Nephron (organoid): ENCODE results near the gene MYLK.

Experiments used
- H3K27ac Mint-ChIP-seq, 3 experiments: 2 replicates each; pipeline ENCODE4 v1.8.0; 2020; ENCODE audit warnings: mixed read lengths in 3 of 3, mild to moderate bottlenecking in 2 of 3, moderate library complexity in 1 of 3
- H3K27me3 Mint-ChIP-seq: 2 replicates; pipeline ENCODE4 v1.8.0; 2021; ENCODE audit warnings: low read depth, mild to moderate bottlenecking, moderate library complexity, mixed read lengths
- H3K36me3 Mint-ChIP-seq: 2 replicates; pipeline ENCODE4 v1.8.0; 2020; ENCODE audit warnings: low read depth, mixed read lengths
- H3K4me1 Mint-ChIP-seq: 2 replicates; pipeline ENCODE4 v1.8.0; 2020; ENCODE audit warnings: mixed read lengths
- H3K4me3 Mint-ChIP-seq, 3 experiments: 2 replicates each; pipeline ENCODE4 v1.8.0; 2020; ENCODE audit warnings: mild to moderate bottlenecking in 3 of 3, mixed read lengths in 3 of 3, moderate library complexity in 2 of 3
- H3K9me3 Mint-ChIP-seq: 2 replicates; pipeline ENCODE4 v1.8.0; 2020; ENCODE audit warnings: mixed read lengths
- CTCF ChIP-seq, 3 experiments: fragments of 200-600 bp; sonication (generic); IDR thresholded peaks; one replicate each; pipeline ENCODE4 v1.5.0; 2021; ENCODE audit warnings: antibody characterized with exemption in 3 of 3; ENCODE audit not compliant: unreplicated experiment in 3 of 3

MYLK gene

GRCh38 chr3:123818324-123818920 is 65.7 kb downstream of the MYLK start:
- H3K27me3 Mint-ChIP-seq, result peaks cover 3% of the 10 kb centered on the region
- H3K27ac Mint-ChIP-seq, result peak overlapping the region in 1 of 3 experiments; percentile 33
- no peaks in the 10 kb centered on the region for H3K36me3 Mint-ChIP-seq
- peaks cover 5% of the 10 kb centered on the region for H3K9me3 Mint-ChIP-seq
- peaks cover 14% of the 10 kb centered on the region for H3K4me1 Mint-ChIP-seq
- no peak overlapping the region for H3K4me3 Mint-ChIP-seq
- TF ChIP-seq CTCF (IDR thresholded peaks at IDR 0.05; ENCODE audit: unreplicated experiment in 3 of 3), result no peak

GRCh38 chr3:123817413-123817812 is 66.7 kb downstream of the MYLK start:
- Mint-ChIP-seq H3K27ac (peak overlapping the region in 2 of 3 experiments; percentile 93 to 96), H3K27me3 (peaks cover 3% of the 10 kb centered on the region), H3K9me3 (no peaks in the 10 kb centered on the region)

GRCh38 chr3:123816673-123817207 is 67.4 kb downstream of the MYLK start:
- Mint-ChIP-seq H3K27me3 (peaks cover 3% of the 10 kb centered on the region), H3K4me3 (peak overlapping the region in 1 of 3 experiments; percentile 9), H3K36me3 (no peaks in the 10 kb centered on the region), H3K9me3 (no peaks in the 10 kb centered on the region), H3K4me1 (peaks cover 14% of the 10 kb centered on the region), H3K27ac (peak overlapping the region; percentile 27 to 96 (median 93))
- no peak for TF ChIP-seq CTCF (IDR thresholded peaks at IDR 0.05; ENCODE audit: unreplicated experiment in 3 of 3)

More at GRCh38 chr3:123817413-123817812, 66.7 kb downstream of the MYLK start:
- H3K36me3 Mint-ChIP-seq, result no peaks in the 10 kb centered on the region
- peaks cover 14% of the 10 kb centered on the region for H3K4me1 Mint-ChIP-seq
- TF ChIP-seq CTCF (IDR thresholded peaks at IDR 0.05; ENCODE audit: unreplicated experiment in 3 of 3), result no peak
- H3K4me3 Mint-ChIP-seq, result no peak overlapping the region

GRCh38 chr3:123815981-123816380 is 68.2 kb downstream of the MYLK start:
- Mint-ChIP-seq H3K36me3 (no peaks in the 10 kb centered on the region), H3K4me3 (no peak overlapping the region), H3K27me3 (peaks cover 3% of the 10 kb centered on the region), H3K4me1 (peaks cover 14% of the 10 kb centered on the region), H3K9me3 (no peaks in the 10 kb centered on the region), H3K27ac (peak overlapping the region in 1 of 3 experiments; percentile 93)
- TF ChIP-seq CTCF (IDR thresholded peaks at IDR 0.05; ENCODE audit: unreplicated experiment in 3 of 3), result no peak

- no peaks in the 10 kb centered on the region for H3K27me3 Mint-ChIP-seq
- no peak overlapping the region for H3K27ac Mint-ChIP-seq
- H3K9me3 Mint-ChIP-seq, result no peaks in the 10 kb centered on the region
- no peaks in the 10 kb centered on the region for H3K36me3 Mint-ChIP-seq
- TF ChIP-seq CTCF (IDR thresholded peaks at IDR 0.05; ENCODE audit: unreplicated experiment in 3 of 3), result no peak
- no peak overlapping the region for H3K4me3 Mint-ChIP-seq
- peaks cover 14% of the 10 kb centered on the region for H3K4me1 Mint-ChIP-seq
Observed at GRCh38 chr3:123813876-123814275, 70.3 kb downstream of the MYLK start.

GRCh38 chr3:123809597-123809996 is 74.5 kb downstream of the MYLK start:
- H3K36me3 Mint-ChIP-seq, result no peaks in the 10 kb centered on the region
- H3K9me3 Mint-ChIP-seq, result no peaks in the 10 kb centered on the region
- peak overlapping the region in 2 of 3 experiments; percentile 15 to 43 for H3K27ac Mint-ChIP-seq
- no peak for TF ChIP-seq CTCF (IDR thresholded peaks at IDR 0.05; ENCODE audit: unreplicated experiment in 3 of 3)
- H3K4me3 Mint-ChIP-seq, result no peak overlapping the region
- peaks cover 4% of the 10 kb centered on the region for H3K27me3 Mint-ChIP-seq
- peaks cover 5% of the 10 kb centered on the region for H3K4me1 Mint-ChIP-seq
